Stimulated activated CD4-positive, alpha-beta T cell treated with anti-CD3 and anti-CD28 coated beads, TNF-alpha, amount 100 ng/mL, for 1 hour (primary cell): ENCODE results near the gene DDX56.
A peak's percentile ranks its signal among the peaks of the same experiment; 100 is the strongest.
"Not testable (repeated sequence)": the region's sequence is repeated elsewhere in the genome, so short reads cannot be mapped to it uniquely, and the experiment has no call there.

ENCODE experiments used
- DNase-seq, 3 donors: peaks; one replicate each; pipeline ENCODE4 v3.0.0-alpha.2; 2020; ENCODE audit warnings: low read depth in 3 of 3, low spot score in 1 of 3

Gene DDX56

DNA sequence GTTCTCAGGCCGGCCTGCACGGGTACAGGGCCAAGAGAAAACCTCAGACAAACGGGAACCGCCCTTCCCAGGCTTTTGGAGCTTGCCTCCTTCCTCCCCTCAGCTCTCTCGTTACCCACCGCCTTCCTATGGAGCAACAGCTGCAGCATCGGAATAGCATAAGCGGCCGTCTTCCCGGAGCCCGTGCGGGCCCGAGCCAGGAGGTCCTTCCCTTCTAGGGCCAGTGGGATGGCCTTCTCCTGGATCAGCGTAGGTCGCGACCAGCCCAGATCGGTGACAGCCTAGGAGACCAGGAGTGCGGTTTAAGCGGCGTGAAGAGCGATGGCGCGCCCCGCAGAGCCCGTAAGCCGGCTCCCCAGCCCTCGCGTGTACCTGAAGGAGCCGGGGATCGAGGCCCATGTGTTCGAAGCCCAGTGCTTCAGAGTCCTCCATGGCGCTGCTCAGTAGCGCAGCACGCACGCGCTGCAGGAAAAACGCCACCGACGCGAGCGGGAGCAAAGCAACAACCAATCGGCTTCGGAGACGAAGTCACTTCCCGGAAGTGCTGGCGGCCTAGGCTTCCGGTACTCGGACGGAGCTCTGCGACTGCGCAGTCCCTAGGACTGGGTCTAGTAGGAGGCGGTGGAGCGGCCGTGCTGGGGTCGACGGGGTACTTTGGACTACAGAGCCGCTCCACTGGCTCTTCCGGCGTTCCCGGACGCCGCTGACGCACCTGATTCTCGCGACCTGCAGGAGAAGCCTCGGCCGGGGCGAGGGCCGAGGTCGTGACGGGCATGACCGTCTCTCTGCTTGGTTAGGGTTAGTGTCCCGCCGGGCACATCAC is at the start of gene DDX56:
DDX56 (minus strand) TSS at position 445 of the 823 bp plus-strand sequence; CDS start at position 432, 13 bp downstream.
- peak; percentile 79 to 85 (median 81) for DNase-seq

DNA sequence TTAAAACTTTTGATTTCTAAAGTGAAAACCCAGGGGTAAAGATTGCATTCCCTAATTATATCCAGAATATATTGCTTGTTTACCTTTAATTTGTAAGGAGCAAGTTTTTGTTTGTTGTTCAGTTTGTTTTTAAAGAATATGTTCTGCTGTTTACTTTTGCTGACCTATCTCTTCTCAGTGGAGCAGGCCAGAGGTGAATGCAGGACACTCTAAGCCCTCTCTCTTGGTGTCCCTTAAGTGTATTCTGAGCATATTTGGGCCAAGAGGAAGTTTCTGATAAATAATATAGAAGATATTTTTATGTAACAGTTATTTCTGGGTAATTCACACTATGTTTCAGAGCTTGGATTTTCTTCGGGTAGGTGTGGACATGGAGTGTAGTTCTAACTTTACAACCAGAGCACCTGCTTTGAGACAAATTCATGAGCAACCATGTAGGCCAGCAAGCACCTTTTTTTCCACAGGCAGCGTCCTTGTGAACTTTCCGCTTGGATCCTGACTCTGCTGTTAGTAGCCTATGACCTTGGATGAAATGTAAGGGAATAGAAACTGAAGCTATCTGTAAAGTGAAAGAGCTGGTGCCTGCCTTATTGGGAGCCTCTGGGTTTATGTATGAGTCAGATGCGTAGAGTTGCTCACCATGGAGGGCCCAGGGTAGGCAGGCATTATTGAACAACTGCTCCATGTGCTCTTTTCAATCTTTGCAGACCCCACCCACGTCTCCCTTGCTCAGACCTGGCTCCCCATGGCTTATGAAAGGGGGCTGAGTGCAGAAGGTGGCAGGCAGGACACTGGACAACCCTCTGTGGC is 48.8 kb upstream of the DDX56 start:
- no peak for DNase-seq

DNA sequence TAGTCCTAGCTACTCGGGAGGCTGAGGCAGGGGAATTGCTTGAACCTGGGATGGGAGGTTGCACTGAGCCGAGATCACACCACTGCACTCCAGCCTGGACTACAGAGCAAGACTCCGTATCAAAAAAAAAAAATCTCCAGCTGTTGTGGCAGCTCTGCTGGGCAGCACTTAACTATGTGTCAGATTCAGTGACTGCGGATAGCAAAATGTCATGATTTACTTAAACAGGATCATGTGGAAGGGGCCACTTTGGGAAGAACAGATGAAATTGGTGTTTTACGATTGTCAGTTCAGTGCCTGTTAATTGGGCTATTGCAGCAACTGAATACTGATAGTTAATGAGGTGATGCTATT is 48.0 kb upstream of the DDX56 start:
- no peak for DNase-seq

GRCh38 chr7:44621034-44621749 is 47.5 kb upstream of the DDX56 start:
- DNase-seq: no peak

DNA sequence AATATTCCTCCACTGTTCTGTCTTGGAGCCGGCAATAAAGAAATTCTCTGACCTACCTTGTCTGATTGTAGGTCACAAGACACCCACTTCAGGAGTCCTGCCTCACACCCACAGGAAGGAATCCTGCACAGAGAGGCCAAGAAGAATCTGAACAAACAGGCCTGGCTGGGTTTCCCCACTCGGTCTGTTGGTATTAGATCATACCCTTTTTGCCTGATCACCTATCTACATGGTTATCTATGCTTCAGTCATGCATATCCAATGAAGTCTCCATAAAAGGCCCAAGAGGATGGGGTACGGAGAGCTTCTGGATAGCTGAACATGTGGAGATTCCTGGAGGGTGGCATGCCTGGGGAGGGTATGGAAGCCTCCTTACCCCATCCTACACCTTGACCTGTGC is 45.0 kb upstream of the DDX56 start:
- no peak for DNase-seq

DNA sequence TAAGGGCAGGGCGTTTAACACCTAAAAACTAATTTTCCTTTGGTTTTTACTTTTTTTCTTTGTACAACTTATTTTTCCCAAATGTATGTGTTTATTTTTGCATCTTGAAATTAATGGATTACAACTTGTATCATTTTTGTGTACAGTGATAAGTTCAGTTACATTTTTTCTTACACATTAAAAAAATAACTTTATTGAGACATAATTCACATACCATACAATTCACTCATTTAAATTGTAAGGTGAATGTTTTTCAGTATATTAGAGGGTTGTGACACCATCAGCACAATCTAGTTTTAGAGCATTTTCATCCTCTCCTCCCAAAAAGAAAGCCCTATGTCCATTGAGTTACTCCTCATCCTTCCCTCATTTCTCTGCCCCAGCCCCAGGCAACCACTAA is 44.3 kb upstream of the DDX56 start:
- no peak for DNase-seq

DNA sequence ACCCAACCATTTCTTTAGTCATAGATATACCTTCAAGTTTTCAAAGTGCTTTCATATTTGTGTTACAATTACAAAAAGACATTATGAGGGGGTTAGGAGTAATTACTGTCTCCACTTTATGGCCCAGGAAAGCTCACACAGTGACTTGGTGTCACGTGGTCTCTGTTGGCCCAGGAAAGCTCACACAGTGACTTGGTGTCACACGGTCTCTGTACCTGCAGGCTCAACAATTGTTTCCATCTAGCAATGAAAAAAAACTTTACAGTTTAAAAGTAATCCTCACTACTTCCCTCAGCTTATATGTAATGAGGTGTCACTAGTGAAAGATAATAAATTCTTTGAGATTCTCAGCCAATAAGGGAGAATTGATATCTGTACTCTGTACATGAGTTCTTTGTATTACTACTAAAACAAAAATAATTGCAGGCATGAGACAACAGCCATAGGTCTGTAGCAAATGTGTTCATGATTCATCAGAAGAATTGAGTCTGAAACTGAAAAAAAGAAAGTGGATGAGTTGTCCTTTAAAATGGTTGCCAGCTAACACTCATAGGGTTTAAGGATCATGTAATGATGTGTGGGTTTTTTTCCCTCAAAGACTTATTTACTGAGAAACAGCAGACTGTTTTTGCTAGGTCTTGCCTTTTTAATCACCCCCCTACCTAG is 43.6 kb upstream of the DDX56 start:
- DNase-seq: no peak

- DNase-seq: no peak
Measured at GRCh38 chr7:44616545-44616944, 42.8 kb upstream of the DDX56 start.

DNA sequence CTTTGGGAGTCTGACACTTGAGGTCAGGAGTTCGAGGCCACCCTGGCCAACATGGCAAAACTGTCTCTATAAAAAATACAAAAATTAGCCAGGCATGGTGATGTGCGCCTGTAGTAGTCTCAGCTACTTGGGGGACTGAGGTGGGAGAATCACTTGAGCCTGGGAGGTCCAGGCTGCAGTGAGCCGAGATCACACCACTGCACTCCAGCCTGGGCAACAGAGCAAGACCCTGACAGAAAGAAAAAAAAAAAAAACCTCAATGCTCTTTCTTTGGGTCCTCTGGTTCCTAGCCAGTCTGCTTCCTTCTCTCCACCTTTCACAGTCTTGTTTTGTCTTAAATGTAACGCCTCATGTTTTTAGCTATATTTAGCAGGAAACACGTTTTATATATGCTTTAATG is 42.1 kb upstream of the DDX56 start:
- no peak for DNase-seq

DNA sequence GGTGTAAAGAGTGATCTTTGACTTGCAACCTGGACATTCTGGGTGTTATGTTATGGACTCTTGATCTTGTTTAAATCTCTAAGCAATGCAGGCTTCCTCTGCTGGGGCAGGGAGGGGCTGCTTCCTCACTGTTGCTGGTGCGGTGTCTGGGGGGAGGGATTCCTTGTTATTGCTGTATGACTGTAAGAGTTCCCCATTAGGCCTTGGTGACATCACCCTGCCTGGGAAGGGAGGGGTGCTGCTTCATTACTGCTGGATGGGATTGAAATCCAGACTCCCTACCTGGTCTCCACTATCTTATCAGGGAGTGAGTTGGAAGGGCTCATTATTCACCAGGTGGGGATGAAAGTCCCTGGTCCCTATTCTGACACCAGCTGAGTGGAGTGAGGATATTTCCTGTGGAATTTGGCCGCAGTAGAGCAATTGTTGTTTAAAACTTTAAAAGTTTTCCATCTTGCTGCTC is 41.5 kb upstream of the DDX56 start:
- DNase-seq: no peak

GRCh38 chr7:44609829-44610228 is 36.1 kb upstream of the DDX56 start:
- DNase-seq: no peak

- DNase-seq: no peak
Measured at GRCh38 chr7:44608916-44609648, 35.4 kb upstream of the DDX56 start.

DNA sequence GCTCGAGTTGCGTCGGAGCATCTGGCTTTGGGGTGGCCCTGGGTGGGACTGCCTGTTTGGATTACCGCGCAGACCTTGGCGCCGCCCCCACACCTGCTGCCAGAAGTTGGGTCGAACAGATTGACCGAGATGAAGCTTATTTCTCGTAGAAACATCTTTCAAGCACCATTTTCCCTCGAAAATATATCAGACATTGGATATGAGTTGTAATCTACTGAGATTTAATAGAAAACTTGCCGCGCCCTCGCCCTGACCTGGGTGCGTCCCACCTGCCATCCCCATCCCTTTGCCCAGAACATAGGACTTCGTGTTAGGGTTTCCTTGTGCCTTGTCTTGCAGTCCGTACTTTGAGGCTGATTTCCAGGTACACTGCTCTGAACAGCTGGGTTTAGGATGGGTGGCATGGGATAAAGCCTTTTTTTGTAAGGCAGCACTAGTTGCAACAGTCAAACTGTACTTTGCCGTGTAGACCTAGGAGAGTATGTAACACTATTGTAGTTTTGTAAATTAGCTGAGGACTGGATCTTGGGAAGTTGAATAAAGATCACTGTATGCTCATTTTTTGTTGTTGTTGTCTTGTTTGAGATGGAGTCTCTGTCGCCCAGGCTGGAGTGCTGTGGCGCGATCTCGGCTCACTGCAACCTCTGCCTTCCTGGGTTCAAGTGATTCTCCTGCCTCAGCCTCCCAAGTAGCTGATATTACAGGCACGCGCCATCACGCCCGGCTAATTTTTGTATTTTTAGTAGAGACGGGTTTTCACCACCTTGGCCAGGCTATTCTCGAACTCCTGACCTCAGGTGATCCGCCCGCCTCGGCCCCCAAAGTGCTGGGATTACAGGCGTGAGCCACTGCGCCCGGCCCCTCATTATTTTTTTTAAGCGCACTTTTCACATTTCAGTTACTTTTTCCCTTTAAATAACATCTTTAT is 33.7 kb upstream of the DDX56 start:
- DNase-seq: no peak

DNA sequence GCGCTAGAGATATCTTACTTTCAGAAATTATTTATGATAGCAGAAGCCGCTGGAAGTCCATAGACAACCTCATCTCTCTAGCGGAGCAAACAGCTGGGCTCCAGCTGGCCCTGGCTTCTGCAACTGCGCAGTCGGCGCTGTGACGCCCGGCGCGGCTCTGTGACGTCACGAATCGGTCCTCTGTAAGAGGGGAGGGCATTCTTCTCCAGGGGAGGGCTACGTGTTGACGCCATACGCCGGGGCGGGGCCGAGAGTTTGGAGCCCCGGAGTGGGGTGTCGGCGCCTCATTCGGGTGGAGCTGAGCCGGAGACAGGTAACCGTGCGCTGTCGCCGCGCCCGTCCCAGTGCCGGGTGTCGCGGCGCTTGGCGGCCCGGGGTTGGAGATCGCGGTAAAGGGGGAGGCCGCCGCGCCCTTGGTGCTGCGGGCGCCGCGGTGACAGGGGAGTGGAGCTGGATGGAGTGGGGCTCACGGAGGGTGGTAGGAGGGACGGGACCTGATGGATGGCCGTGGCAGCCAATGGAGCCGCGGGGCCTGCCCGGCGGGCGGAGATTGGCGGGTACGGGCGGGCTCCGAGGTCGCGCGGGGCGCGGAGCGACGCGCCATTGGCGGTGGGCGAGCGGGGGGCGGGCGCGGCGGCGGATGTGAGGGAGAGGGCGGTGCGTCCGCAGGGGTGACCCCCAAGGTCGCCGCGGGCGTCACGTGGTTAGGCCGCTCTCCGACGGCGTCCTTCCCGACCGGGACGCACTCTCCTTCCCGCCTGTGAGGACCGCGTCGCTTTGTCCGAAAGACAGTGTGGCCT is 32.8 kb upstream of the DDX56 start, which contains the start of gene OGDH:
OGDH (plus strand) TSS at position 287 of the 800 bp plus-strand sequence. CDS start 17,717 bp downstream, outside the sequence.
- DNase-seq: peak; percentile 94 to 98 (median 97)

- no peak for DNase-seq
Measured at GRCh38 chr7:44604941-44605340, 31.2 kb upstream of the DDX56 start.

DNA sequence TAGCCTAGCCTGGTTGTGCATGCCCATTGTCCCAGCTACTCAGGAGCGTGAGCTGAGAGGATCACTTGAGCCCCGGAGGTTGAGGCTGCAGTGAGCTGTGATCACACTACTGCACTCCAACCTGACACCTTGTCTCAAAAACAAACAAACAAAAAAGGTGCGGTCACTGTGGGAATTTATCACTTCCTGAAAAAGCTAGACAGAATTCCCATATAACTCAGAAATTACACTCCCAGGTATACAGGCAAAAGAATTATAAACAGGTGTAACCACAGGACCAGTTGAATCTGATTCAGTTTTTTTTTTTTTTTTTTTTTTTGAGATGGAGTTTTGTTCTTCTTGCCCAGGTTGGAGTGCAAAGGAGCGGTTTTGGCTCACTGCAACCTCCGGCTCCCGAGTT is 29.5 kb upstream of the DDX56 start:
- no peak for DNase-seq

DNA sequence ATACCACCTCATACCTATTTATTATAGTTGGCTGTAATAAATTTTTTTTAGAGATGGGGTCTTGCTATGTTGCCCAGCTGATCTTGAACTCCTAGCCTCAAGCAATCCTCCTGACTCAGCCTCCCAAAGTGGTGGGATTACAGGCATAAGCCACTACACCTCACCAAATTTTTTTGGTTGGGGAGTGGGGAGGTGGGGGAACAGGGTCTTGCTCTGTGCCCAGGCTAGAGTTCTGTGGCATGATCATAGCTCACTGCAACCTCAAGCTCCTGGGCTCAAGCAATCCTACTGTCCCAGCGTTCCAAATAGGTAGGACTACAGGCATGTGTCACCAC is 28.8 kb upstream of the DDX56 start:
- DNase-seq: no peak

GRCh38 chr7:44599222-44599621 is 25.5 kb upstream of the DDX56 start:
- no peak for DNase-seq

DNA sequence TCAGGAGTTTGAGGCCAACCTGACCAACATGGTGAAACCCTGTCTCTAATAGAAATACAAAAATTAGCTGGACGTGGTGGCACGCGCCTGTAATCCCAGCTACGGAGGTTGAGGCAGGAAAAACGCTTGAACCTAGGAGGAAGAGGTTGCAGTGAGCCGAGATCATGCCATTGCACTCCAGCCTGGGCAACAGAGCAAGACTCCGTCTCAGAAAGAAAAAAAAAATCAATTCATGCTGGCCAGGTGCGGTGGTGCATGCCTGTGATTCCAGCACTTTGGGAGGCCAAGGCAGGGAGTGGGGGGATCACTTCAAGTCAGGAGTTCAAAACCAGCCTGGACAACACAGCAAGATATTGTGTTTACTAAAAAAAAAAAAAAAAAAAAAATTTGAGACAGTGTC is 23.5 kb upstream of the DDX56 start:
- DNase-seq: not testable (repeated sequence)
